Middle frontal gyrus (tissue), 1 donor: ENCODE measurements around the gene BRAT1.

Experiments used
- DNase-seq: peaks from one replicate; pipeline ENCODE4 v3.0.0-alpha.2; 2015; ENCODE audit warnings: low spot score; ENCODE audit errors: extremely low spot score

The BRAT1 gene

GRCh38 chr7:2524808-2525657 lies 30.3 kb downstream of the BRAT1 start:
- no peak for DNase-seq

GRCh38 chr7:2523941-2524807 lies 31.1 kb downstream of the BRAT1 start:
- DNase-seq, result peak; percentile 71

- DNase-seq, result no peak
Measured at GRCh38 chr7:2523461-2523936, 31.8 kb downstream of the BRAT1 start.

DNA sequence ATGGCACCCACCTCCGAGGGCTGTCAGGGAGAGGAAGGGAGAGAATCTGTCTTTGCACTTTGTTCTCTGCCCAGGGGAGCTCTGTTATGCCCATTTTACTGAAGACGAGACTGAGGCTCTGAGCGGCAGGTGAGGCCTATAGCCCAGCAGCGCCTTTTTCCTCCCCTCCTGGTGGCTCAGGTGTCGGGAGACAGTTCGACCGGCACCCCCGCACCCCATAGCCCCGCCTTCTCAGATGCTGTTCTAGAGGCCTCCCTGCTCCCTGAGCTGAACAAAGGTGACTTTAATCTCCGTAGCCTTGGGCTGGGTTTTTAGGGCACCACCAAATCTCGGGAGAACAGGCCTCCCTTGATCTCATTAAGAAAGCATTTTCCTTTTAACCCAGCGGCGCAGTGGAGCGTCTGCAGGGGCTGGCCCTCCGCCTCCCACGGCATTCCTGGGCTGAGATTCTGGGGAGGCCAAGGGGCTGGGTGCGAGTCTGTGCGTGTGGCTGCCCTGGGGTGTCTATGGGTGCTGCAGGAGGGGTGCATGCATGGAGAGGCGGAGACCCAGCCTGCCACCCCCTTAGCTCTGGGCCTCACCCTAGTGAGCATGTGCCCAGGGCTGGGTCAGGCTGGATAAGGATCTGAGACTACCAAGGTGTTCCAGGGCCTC lies 32.4 kb downstream of the BRAT1 start:
- DNase-seq, result no peak

GRCh38 chr7:2521952-2522591 lies 33.3 kb downstream of the BRAT1 start:
- no peak for DNase-seq

GRCh38 chr7:2521341-2521745 lies 34.0 kb downstream of the BRAT1 start:
- no peak for DNase-seq

- no peak for DNase-seq
Measured at GRCh38 chr7:2520761-2521290, 34.5 kb downstream of the BRAT1 start.

- no peak for DNase-seq
Measured at GRCh38 chr7:2520131-2520760, 35.1 kb downstream of the BRAT1 start.

DNA sequence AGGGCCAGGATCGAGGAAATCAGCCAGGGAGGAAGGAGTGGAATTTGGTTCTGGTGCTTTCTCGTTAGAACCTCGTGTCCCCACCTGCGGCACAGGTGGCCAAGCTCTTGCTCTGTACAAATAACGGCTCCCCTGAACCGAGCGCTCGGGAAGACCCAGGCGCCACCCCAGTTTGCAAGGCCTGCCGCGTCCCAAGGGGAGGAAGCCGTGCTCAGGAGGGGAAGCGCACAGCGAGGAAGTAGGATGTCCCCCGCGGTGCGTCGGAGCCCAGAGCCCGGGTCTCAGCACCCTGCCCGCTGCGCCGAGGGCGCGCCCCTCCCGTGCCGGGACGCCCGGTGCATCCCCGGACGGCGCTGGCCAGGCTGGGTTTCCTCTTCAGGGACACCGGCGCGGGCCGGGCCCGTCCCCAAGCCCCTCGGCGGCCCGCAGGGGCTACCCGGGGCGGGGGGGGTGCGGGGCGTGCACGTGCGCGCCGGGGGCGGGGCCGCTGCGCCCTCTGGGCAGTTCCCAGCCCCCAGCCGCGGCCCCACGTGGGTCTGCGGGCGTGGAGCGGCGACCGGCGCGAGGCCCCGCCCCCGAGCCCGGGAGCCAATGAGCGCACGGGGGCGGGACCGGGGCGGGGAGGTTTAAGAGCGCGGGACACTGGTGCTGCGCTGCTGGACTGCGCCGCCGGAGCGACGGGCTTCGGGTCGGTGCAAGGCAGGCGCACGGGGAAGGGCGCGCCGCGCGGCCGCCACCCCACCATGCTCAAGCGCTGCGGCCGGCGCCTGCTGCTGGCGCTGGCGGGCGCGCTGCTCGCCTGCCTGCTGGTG lies 36.0 kb downstream of the BRAT1 start, which contains the start of gene LFNG:
Gene LFNG (plus strand): TSS at position 656 of the 812 bp plus-strand sequence. CDS start 88 bp downstream, at position 744.
- peak; percentile 86 for DNase-seq

- no peak for DNase-seq
Measured at GRCh38 chr7:2518737-2519118, 36.6 kb downstream of the BRAT1 start.

GRCh38 chr7:2517678-2518507 lies 37.4 kb downstream of the BRAT1 start:
- no peak for DNase-seq

GRCh38 chr7:2517026-2517425 lies 38.3 kb downstream of the BRAT1 start:
- DNase-seq, result no peak

GRCh38 chr7:2516194-2516555 lies 39.1 kb downstream of the BRAT1 start:
- DNase-seq, result no peak

GRCh38 chr7:2515424-2516193 lies 39.7 kb downstream of the BRAT1 start:
- no peak for DNase-seq

DNA sequence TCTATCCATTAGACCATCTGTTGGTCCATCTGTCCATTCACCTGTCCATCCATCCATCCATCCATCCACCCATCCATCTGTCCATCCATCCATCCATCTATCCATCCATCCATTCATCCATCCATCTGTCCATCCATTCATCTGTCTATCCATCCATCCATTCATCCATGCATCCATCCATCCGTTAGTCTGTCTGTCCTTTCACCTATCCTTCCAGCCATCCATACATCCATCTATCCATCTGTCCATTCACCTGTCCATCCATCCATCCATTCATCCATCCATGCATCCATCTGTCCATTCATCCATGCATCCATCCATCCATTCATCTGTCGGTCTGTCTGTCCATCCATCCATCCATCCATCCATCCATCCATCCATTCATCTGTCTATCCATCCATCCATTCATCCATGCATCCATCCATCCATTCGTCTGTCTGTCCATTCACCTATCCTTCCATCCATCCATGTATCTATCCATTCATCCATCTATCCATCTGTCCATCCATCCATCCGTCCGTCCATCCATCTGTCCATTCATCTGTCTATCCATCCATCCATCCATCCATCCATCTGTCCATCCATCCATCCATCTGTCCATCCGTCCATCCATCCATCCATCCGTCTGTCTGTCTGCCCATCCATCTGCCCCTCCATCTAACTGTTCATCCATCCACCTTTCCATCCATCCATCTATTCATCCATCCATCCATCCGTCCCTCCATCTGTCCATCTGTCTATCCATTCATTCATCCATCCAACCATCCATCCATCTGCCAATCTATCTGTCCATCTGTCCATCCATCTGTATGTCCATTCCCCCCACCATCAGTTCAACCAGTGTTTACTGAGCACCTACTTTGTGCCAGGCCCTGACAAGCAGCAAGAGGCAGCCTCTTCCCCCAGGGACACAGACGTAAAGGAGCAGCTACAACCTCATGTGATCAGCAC lies 40.6 kb downstream of the BRAT1 start:
- DNase-seq, result no peak

GRCh38 chr7:2513702-2514101 lies 41.6 kb downstream of the BRAT1 start:
- DNase-seq, result no peak

- no peak for DNase-seq
Measured at GRCh38 chr7:2512713-2513112, 42.6 kb downstream of the BRAT1 start.
